HG03103 (cell line): ENCODE data around the gene RTN4R.

Experiments used
- ATAC-seq: cut with Tn5 transposase; IDR thresholded peaks from one replicate; pipeline ENCODE4 v1.9.1; 2021; ENCODE audit warnings: low read depth; ENCODE audit not compliant: unreplicated experiment

The RTN4R gene

DNA sequence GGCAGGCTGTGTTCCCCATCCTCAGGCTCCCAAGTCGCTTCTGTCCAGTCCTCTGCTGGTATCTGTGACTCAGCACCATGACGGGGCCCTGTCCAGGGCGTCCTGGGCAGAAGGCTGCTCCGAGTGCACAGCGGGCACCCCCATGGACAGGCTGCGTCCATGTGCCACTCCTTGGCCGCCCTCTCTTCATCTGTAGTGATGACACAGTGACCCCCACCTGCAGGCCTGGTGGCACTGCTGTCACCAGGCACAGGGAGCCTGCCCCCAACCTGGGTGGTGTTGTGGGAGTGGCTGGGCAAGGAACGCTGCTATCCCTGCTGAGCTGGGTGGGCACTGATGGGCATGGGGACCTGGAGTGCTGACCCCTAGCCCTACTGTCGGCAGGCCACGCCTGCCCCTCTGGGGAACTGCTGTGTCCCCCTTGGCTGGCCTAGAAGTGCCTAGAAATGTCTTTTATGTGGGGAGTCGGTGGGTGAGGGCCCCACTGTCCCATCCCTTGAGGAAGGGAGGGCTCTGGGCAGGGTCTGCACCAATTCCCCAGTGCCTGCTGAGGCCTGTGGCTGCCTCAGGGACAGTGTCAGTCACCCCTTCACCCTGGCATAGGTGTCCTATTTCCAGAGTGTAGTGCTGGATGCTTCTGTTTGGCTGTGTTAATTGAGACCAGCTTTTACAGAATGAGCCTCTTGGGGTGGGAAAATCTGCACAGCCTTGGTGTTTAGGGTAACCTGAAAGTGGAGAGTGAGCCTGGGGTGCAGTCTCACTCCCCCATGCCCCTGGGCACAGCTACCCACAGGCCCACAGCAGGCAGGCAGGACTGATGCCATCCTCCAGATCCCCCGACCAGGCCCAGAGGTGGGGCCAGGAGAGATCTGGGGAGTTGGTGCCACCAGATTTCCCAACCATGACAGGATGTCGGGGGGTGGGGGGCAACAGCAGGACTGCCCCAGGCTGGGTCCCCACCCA is 34.5 kb downstream of the RTN4R start:
- ATAC-seq = no peak

DNA sequence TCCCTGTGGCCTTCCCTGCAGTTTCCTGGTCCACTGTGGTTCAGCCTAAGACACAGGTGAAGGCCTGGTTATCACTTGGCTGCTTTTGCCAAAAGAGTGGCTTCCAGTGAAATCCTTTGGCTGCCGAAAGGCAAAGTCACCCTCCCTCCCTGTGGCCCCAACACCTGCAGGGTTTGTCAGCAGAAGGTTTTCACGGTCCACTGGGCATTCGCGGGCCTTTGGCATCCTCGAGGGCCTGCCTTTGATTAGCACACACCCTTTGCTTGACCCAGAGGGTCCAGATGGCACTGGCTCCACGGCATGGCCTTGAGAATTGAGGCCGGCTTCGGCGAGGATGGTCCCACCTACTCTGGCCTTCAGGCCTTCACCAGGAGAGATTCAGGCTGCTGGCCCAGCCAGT is 35.3 kb downstream of the RTN4R start:
- no peak for ATAC-seq

DNA sequence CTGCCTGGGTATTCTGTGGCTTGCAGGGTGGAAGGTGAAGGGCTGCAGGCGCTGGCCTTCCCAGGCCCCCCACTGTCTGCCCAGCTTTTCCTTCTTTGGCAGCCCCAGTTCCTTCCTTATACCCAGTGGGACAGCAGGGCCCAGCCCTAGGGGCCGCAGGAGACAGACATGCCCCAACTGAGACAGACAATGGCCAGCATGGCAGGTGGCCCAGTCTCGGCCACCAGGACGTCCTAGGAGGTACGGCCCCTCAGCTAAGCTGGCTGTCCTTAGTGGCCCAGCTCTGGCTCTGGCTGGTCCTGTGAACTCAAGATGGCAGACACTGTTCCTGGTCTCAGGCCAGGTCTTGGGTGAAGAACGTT is 35.9 kb downstream of the RTN4R start:
- ATAC-seq = no peak

DNA sequence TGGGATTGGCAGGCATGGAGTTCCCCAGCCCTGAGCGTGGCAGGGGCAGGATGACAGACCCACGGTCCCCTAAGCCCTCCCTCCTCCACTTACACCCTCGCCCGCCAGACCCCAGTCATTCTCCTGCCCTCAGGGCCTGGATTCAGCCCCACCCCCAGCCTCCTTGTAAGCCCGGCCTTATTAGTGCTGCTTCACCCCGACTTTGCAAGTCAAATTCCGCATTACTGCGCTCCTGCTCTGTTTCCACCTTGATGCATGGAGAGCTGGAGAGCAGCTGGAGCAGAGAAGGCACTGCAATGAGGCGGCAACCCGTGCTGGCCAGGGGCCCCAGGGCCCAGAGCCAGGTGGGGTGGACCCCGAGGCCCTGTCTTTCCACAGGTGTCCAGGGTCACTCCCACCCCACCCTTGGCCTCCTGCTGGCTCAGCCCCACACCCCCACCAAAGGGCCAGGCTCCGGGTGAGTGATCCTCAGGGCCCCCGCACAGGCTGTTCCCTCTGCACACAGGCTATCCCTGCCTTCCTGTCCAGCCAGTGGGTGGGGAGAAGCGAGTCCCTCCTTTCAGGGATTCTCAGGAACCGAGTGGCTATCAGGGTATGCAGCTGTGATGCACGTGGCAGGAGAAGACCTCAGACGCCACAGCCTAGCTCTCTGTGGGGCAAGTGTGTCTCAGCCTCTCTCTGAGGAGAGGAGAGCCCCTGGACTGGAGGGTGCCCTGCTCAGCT is 36.4 kb downstream of the RTN4R start:
- ATAC-seq = no peak

DNA sequence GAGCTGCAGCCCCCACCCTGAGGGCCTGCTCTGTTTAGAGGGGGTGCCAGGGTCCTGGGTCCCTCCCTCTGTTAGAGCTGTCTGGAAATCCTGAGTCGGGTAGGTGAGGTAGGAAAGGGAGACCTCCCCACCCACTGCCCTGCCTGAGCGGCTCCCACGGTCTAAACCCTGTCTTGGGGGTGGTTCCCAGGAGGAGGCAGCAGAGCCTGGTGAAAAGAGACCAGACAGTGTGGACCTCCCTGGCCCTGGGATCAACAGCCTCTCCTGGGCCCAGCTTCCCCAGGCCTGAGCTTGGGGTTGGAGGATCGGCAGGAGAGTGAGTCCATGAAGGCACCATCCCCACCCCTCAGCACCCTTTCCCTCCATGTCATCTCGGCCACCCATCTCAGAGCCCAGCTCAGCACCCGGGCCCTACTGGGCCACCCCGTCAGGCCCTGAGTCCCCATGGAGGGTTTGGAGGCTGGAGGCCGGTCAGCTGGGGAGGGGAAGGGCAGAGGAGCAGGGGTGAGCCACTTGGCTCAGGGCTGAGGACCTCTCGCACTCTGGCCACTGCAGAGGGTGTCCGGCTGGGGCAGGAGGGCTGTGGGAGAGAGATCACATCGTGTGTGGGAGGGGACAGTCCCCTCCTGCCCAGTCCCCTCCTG is 37.2 kb downstream of the RTN4R start:
- no peak for ATAC-seq

DNA sequence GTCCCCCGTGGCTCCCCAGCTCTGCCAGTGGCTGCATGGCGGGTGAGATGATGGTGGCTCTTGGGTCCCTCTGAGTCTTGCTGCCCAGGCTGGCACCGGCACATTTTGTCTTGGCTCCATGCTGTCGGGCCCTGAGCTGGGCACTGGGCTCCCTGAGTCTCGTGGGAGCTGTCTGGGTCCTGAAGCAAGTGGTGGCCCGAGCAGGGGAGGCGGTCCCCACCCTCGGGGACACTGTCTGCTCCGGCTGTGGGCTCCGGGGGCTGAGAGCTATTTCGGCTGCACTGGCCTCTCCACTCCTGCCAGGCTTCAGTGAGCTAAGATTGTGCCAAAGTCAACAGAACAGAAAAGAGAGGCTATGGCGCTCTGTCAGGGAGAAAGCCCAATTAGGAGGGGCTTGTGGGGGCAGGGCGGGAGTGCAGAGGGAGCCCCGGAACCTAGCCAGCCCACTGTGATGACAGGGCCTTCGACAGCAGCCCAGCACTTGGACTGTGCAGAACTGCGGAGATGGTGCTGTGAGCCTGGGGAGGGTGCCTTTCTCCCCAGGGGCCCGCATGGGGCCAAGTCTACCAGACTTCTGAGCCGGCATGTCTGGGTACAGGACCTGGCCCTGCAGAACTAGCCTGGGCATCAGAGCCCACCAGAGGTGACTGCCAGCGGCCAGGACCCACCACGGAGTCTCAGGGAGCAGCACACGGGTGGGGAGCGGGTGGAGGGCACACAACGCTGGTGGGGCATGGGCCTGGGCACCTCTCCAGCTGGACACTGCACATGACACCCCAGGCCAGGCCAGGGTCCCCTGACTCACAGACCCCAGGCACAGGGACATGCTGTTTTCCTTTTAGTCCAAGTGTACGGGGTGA is 38.0 kb downstream of the RTN4R start:
- ATAC-seq = no peak

DNA sequence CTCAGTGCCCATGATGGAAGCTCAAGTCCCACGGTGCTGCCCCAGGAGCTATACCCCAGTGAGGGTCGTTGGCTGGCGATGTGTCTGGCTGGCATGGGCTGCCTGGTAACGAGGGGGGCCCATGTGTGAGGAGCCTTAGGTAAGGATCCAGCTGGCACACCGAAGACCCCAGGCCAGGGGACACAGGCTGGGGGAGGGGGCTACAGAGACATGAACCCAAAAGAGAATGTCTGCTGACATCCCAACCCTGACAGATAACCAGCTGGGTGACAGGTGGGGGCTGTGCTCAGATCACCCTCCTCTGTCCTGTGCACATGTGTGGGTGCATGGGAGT is 39.2 kb downstream of the RTN4R start:
- ATAC-seq = no peak

DNA sequence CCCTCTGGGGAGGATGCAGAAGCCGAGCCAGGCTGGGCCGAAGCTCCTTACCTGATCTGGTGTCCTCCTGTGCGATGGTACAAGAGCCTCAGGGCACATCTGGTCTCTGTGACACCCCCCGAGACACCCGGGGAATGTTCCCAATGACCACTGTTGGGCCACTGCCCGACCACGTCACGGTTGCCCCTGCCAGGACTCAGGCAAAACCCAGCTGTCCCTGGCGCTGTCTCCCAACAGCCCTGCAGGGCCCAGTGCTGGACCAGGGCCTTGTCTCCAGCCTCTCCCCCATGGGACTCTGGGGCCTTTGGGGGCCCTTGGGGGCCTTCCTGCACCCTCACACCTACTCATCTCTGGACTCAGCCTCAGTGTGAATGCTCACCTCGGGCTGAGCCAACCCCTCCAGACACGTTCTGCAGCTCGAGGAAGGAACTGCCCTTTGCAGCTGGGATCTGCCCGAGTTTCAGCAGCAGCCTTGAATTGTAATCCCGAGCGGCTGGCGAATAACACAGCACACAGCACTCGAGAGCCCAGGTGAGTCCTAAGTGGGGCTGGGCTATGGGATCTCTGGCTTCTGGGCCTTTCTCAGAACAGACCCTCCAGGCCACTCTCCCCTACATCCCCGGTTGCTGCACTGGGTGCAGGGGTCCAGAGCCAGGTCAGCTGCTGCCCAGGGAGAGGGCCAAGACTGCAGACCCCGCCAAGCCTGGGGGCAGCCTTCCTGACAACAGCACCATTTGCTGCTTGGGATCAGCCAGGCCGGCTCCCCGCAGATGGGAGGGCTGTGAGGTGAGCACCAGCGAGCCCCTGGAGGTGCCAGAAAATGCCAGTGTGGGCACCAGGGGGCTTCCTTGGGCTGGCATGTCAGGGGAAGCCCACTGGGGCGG is 39.8 kb downstream of the RTN4R start:
- ATAC-seq = no peak

DNA sequence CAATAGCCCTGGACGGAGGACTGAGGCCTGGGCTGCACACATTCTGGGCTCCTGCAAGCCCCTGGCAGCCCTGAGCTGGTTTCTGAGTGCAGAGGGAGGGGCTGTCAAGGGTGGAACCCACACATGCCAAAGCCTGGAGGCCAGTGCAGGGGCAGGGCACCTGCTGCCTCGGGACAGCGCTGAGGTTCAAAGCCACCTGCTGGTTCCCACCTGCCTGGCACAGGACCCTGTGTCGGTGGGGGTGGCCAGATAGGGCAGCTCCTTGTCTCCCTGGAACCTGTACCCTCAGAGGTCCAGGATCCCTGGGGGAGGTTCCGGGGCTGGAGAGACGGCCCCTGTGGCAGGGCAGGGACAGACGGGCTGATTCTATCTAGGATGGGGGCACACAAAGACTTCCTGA is 40.8 kb downstream of the RTN4R start:
- no peak for ATAC-seq

DNA sequence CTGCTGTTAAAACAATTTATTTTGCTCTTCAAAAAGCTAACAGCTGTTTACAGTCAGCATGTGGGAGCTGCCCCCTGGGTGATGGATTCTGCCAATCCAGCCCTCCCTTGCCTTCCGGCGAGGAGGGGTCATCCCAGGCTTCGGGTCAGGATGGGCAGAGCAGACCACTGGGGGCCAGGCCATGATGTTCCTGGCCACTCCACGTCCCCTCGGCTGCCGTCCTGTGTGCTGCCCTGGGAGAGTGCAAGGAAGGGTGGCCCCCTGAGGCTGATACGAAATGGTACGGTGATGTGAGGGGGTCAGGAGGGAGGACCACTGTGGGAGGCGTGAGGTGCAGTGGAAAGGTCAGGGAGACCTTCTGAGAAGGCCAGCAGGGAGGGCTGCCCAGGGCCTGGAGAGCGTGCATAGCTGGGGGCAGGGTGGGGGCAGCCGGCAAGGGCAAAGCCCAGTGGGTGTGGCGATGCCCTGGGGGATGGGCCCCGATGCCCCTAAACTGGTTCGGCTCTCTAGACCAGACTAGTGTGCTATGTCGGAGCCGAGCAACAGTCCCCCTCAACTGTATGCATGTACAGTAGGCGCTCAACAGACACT is 41.3 kb downstream of the RTN4R start:
- ATAC-seq = no peak

DNA sequence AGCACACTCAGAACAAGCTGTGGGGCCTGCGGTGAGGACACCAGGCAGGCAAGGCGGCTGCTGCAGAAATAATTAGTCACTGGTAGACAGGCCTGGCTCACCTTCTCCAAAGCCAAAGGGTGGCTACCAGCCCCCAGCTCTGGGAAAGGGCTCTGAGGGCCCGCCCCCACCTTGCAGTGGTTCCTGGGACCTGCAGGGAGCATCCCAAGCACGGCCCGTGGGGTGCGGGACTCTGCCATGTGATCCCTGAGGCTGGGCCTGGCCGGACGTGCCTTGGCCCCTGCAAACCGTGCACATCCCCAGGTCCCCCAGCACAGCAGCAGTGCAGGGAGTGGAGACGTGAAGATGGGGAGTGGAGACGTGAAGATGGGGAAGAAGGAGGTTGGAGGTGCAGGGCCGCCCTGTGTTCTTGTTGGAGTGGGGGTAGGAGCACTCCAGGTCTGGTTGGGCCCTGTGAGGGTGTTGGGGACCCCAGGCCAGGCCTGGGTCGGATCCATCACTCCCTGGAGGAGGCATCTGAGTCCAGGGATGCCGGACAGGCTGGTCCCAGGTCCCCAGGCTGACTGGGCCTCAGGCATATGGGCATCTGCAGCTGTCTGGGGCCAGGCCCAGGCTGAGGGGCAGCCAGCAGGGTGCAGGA is 41.9 kb downstream of the RTN4R start:
- no peak for ATAC-seq

DNA sequence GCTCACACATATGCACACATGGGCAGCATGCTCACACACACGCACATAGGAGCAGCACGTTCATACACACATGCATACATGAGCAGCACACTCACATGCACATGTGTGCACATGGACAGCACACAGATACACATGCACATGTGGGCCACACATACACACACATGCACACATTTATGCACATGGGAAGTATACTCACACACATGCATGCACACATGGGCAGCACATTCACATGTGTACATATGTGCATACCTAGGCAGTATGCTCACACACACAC is 42.5 kb downstream of the RTN4R start:
- ATAC-seq = no peak

DNA sequence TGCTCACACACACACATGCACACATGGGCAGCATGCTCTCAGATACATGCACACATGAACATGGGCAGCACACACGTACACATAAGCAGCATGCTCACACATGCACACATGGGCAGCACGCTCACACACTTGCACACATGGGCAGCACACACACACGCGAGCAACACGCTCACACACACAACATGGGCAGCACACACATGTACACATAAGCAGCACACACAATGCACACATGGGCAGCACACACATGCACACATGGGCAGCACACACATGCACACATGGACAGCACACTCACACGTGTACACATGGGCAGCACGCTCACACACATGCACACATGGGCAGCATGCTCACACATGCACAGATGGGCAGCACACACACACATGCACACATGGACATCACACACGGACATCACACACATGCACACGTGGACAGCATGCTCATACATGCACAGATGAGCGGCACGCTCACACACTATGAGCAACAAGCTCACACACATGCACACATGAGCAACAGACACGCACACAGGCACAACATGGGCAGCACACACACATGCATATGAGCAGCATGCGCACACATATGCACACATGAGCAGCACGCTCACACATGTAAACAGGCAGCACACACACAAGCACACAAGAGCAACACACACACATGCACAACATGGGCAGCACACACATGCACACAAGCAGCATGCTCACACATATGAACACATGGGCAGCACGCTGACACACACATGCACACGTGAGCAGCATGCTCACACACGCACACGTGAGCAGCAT is 43.0 kb downstream of the RTN4R start:
- no peak for ATAC-seq

DNA sequence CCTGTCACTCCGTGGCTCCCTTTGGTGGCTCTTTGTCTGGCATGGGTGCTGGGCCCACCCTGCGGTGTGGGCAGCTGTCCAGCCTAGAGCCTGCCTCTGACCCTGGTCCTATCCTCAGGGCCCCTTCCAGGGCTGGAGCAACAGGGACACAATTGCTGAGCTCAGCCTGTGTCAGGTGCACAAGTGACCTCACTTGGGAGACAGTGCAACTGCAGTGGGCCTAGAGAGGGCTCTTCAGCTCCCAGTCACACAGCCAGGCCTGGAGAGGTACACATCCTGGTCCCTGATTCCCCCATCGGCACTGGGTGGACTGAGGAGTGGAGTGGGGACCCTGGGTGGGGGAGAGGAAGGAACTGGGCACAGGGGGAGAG is 43.9 kb downstream of the RTN4R start:
- ATAC-seq = no peak

DNA sequence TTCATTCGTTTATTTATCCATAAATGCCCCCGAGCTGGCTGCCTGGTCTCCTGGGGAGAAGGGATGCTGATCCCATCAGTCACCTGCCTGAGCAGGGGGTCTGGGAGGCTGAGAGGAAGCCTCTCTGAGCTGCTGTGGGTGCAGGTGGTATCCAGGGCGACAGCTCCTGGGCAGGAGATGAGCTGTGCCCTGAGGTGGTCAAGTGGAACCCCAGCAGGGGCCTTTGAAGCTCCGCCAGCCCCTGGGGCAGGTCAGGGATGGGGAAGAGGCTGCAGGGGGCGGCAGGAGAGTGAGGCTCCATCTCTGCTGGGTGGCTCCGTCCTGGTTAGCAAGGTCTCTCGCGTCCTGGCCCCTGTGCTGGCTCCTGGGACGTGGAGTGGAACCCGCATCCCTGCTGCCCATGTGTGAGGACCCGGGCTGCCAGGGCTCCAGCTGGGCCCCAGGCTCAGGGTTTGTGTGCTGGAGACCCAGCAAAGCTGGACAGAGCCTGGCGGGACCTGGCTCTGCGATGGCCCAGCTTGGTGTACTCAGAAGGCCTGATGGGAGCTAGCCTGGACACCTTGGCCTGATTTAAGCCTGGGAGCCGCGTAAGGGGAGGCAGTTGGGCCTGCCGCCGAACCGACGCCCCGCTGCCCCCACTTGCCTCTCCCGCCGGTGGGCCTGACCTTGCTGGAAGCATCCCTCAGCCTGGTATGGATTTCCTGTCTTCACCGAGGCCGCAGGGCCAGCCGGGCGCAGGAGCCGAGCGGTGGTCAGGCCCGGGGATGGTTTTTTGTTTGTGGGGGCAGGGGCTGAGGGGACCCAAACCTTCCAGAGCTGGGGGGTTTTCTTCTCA is 44.5 kb downstream of the RTN4R start:
- no peak for ATAC-seq

DNA sequence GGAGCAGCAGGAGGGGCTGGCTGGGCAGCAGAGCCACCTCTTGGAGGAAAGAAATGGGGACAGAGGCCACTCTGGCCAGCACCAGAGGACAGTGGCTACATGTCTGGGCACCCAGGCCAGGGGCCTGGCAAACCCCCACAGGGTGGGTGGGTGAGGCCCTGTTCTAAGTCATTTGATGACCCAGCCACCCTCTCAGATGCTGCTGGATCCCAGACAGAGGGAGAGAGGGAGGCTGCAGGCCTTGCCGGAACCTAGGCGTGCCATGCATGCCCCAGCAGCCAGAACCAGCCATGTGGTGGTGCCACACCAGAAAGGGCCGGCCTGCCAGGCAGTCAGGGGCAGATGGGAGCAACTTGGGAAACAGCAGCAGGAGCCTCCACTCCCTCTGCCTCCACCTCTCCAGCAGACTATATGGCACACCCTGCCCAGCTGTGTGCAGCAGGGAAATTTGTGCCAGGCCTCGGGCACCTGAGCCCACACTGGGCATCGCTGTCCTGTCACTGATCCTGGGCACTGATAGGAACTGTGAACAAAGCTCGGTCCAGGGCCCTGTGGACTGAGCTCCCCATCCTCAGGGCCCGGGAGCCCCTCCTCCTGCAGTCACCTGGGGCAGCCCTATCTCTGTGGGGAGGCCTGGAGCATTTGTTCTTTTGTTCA is 45.2 kb downstream of the RTN4R start:
- no peak for ATAC-seq
